ENCODE results near the gene SMARCC2. TPM values are rescaled to one million over a fixed set of nuclear protein-coding genes. Genes with fewer than 3 reads are reported as not detected.
A peak's percentile ranks its signal among the peaks of the same experiment; 100 is the strongest.

SMARCC2 gene
- total and polyA plus RNA-seq, 9 of the 15 experiments (the other 6 are each of a cell fraction or from before 2014, with no cell fraction given) = 11.9 to 86.0 (median 36.6) TPM

DNA sequence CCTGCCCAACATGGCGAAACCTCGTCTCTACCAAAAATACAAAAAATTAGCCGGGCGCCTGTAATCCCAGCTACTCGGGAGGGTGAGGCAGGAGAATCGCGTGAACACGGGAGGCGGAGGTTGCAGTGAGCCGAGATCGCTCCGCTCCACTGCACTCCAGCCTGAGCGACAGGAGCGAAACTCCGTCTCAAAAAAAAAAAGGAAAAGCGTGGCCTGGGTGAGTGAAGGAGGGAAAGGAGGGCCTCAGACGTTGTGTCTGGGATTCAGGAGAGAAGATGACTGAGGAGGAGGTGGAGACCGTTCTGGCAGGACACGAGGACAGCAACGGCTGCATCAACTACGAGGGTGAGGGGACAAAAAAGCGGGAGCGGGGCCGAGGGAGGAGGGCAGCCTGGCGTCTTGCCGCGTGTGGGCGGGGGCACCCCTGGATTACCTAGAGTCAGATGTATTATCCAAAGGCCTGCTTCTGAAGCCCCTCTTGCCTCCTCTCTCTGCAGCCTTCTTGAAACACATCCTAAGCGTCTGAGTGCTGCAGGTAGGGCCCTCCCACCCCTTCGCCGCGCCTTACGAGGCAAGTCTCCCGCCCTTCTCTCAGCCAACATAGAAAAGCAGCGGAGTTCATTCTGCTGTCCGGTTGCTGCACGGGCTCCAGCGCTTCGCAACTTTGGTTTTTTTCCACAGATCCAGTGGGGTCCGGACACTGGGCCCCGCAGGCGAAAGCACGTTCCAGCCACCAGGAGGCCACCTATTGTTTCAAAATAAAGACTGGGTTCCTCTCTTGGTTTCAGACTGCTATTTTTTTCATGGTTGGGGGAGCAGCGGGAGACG lies 31.9 kb downstream of the SMARCC2 start (continued):
- no peak for TF ChIP-seq ZNF407 (IDR thresholded peaks at IDR 0.05; ENCODE audit: low read depth)
- TF ChIP-seq, protein P1, sequence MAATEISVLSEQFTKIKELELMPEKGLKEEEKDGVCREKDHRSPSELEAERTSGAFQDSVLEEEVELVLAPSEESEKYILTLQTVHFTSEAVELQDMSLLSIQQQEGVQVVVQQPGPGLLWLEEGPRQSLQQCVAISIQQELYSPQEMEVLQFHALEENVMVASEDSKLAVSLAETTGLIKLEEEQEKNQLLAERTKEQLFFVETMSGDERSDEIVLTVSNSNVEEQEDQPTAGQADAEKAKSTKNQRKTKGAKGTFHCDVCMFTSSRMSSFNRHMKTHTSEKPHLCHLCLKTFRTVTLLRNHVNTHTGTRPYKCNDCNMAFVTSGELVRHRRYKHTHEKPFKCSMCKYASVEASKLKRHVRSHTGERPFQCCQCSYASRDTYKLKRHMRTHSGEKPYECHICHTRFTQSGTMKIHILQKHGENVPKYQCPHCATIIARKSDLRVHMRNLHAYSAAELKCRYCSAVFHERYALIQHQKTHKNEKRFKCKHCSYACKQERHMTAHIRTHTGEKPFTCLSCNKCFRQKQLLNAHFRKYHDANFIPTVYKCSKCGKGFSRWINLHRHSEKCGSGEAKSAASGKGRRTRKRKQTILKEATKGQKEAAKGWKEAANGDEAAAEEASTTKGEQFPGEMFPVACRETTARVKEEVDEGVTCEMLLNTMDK (IDR thresholded peaks at IDR 0.05; ENCODE audit: borderline replicate concordance, insufficient read depth, low read depth, low read length, poor library complexity, severe bottlenecking) = peak; percentile 77
- no peak for TF ChIP-seq MYNN (IDR thresholded peaks at IDR 0.05)
- TF ChIP-seq MYNN (CRISPR knock-in tag; IDR thresholded peaks at IDR 0.05) = no peak
- TF ChIP-seq SMARCE1 (IDR thresholded peaks at IDR 0.05) = peak; percentile 20; the same call in 1 of the 2 replicates
- 0 out of 4 replicates have a peak, but pooled peaks of 1 of the 2 experiments have one; percentile 42 for TF ChIP-seq NONO (IDR thresholded peaks at IDR 0.05; ENCODE audit: low read depth in 2 of 2, low read length in 1 of 2)
- no peak for TF ChIP-seq RBM17 (IDR thresholded peaks at IDR 0.05; ENCODE audit: borderline replicate concordance, low read depth, low read length)
- no peak for TF ChIP-seq MYC (IDR thresholded peaks at IDR 0.05; ENCODE audit: low read depth, low read length)
- TF ChIP-seq MYC (CRISPR knock-in tag; IDR thresholded peaks at IDR 0.05; ENCODE audit: borderline replicate concordance, low read depth) = no peak
- no peak for TF ChIP-seq MEIS2 (IDR thresholded peaks at IDR 0.05; ENCODE audit: partially characterized antibody)
- no peak for TF ChIP-seq ILK (tag; IDR thresholded peaks at IDR 0.05; ENCODE audit: borderline replicate concordance, low read depth)
- TF ChIP-seq SMC3 (conservative IDR thresholded peaks at IDR 0.05; ENCODE audit: insufficient read depth, low read depth, low read length) = 0 out of 2 replicates have a peak, but pooled peaks have one; percentile 17
- TF ChIP-seq BHLHE40 (IDR thresholded peaks at IDR 0.05; ENCODE audit: low read length) = no peak
- no peak for TF ChIP-seq SRSF7 (optimal IDR thresholded peaks at IDR 0.05; ENCODE audit: low read depth, low read length)
- TF ChIP-seq POLR2G (IDR thresholded peaks at IDR 0.05; ENCODE audit: low read depth, low read length) = no peak
- TF ChIP-seq NRF1 (conservative IDR thresholded peaks at IDR 0.05 in 1 of 2, IDR thresholded peaks at IDR 0.05 in 1 of 2) = 0 out of 4 replicates have a peak, but pooled peaks of 1 of the 2 experiments have one; percentile 7
- no peak for TF ChIP-seq NCOA1 (IDR thresholded peaks at IDR 0.05; ENCODE audit: low read depth)
- TF ChIP-seq POLR2AphosphoS2 (IDR thresholded peaks at IDR 0.05; ENCODE audit: low read length) = 0 out of 2 replicates have a peak, but pooled peaks have one; percentile 75

Data from K562 (cell line).